ENCODE results near the gene SMPX. TPM values are rescaled to one million over a fixed set of nuclear protein-coding genes. Genes with fewer than 3 reads are reported as not detected.
"Not testable (repeated sequence)": the region's sequence is repeated elsewhere in the genome, so short reads cannot be mapped to it uniquely, and the experiment has no call there.

The SMPX gene
- total RNA-seq, 3 donors from 2014 or later, result 0.65 to 11.8 TPM; not detected in 1

GRCh38 chrX:21799767-21800166 is 41.9 kb upstream of the SMPX start:
- no peak for TF ChIP-seq CTCF (IDR thresholded peaks at IDR 0.05)
- Histone ChIP-seq H3K4me1 (ENCODE audit: low read depth) (peaks cover 4% of the 10 kb centered on the region), H3K36me3 (ENCODE audit: low read depth) (no peaks in the 10 kb centered on the region), H3K9me3 (no peaks in the 10 kb centered on the region), H3K4me3 (no peak overlapping the region)
- intact Hi-C loops (cut with DNase I, micrococcal nuclease), result no loop called here
- ATAC-seq (no peak), DNase-seq (no peak)

- H3K36me3 ChIP-seq (ENCODE audit: low read depth), result no peaks in the 10 kb centered on the region
- ATAC-seq (peak; percentile 41), DNase-seq (no peak)
- TF ChIP-seq CTCF (IDR thresholded peaks at IDR 0.05), result no peak
- H3K4me1 ChIP-seq (ENCODE audit: low read depth), result peaks cover 4% of the 10 kb centered on the region
- H3K9me3 ChIP-seq, result no peaks in the 10 kb centered on the region
- intact Hi-C loops (cut with DNase I, micrococcal nuclease), result no loop called here
- no peak overlapping the region for H3K4me3 ChIP-seq
These were observed 40.8 kb upstream of the SMPX start for GRCh38 chrX:21798677-21799219.

- no peaks in the 10 kb centered on the region for H3K4me1 ChIP-seq (ENCODE audit: low read depth)
- ATAC-seq (no peak), DNase-seq (no peak)
- intact Hi-C loops (cut with DNase I, micrococcal nuclease), result no loop called here
- no peak overlapping the region for H3K4me3 ChIP-seq
- TF ChIP-seq CTCF (IDR thresholded peaks at IDR 0.05), result no peak
- H3K36me3 ChIP-seq (ENCODE audit: low read depth), result no peaks in the 10 kb centered on the region
- H3K9me3 ChIP-seq, result no peaks in the 10 kb centered on the region
These were observed 24.1 kb upstream of the SMPX start for GRCh38 chrX:21781976-21782375.

- DNase-seq (no peak), ATAC-seq (no peak)
- Histone ChIP-seq H3K36me3 (ENCODE audit: low read depth) (no peaks in the 10 kb centered on the region), H3K4me3 (no peak overlapping the region), H3K9me3 (no peaks in the 10 kb centered on the region), H3K4me1 (ENCODE audit: low read depth) (no peaks in the 10 kb centered on the region)
- no peak for TF ChIP-seq CTCF (IDR thresholded peaks at IDR 0.05)
- intact Hi-C loops (cut with DNase I, micrococcal nuclease), result no loop called here
These were observed 23.6 kb upstream of the SMPX start for GRCh38 chrX:21781525-21781924.

- ATAC-seq, result no peak
- H3K9me3 ChIP-seq, result no peaks in the 10 kb centered on the region
- DNase-seq, result no peak
- no peak for TF ChIP-seq CTCF (IDR thresholded peaks at IDR 0.05)
- H3K4me3 ChIP-seq, result no peak overlapping the region
- no peaks in the 10 kb centered on the region for H3K4me1 ChIP-seq (ENCODE audit: low read depth)
- intact Hi-C loops (cut with DNase I, micrococcal nuclease), result no loop called here
- no peaks in the 10 kb centered on the region for H3K36me3 ChIP-seq (ENCODE audit: low read depth)
These were observed 21.2 kb upstream of the SMPX start for GRCh38 chrX:21779095-21779494.

- intact Hi-C loops (cut with DNase I, micrococcal nuclease), result no loop called here
- no peaks in the 10 kb centered on the region for H3K9me3 ChIP-seq
- DNase-seq (no peak), ATAC-seq (no peak)
- no peaks in the 10 kb centered on the region for H3K4me1 ChIP-seq (ENCODE audit: low read depth)
- no peak overlapping the region for H3K4me3 ChIP-seq
- TF ChIP-seq CTCF (IDR thresholded peaks at IDR 0.05), result no peak
- H3K36me3 ChIP-seq (ENCODE audit: low read depth), result no peaks in the 10 kb centered on the region
These were observed 20.3 kb upstream of the SMPX start for GRCh38 chrX:21778236-21778635.

GRCh38 chrX:21775128-21775527 is 17.2 kb upstream of the SMPX start:
- H3K9me3 ChIP-seq; H3K4me1 ChIP-seq (ENCODE audit: low read depth); ATAC-seq; intact Hi-C loops (cut with DNase I, micrococcal nuclease); DNase-seq; H3K36me3 ChIP-seq (ENCODE audit: low read depth); H3K4me3 ChIP-seq: not testable (repeated sequence)

GRCh38 chrX:21773036-21773435 is 15.1 kb upstream of the SMPX start:
- H3K36me3 ChIP-seq (ENCODE audit: low read depth); intact Hi-C loops (cut with DNase I, micrococcal nuclease); ATAC-seq; H3K4me1 ChIP-seq (ENCODE audit: low read depth); H3K4me3 ChIP-seq; H3K9me3 ChIP-seq; DNase-seq: not testable (repeated sequence)
